NT2/D1 (cell line): Measurements from ENCODE around the gene HSPB9.

Experiments used
- SUZ12 ChIP-seq: IDR thresholded peaks from 2 replicates; pipeline ENCODE4 v1.6.1; 2011; ENCODE audit not compliant: insufficient read length, insufficient read depth; ENCODE audit errors: extremely low read depth
- YY1 ChIP-seq: IDR thresholded peaks from 2 replicates; pipeline ENCODE4 v1.6.1; 2011; ENCODE audit not compliant: insufficient read length, insufficient read depth
- ZNF274 ChIP-seq: IDR thresholded peaks from 2 replicates; pipeline ENCODE4 v1.6.1; 2011; ENCODE audit warnings: mild to moderate bottlenecking, low read depth, low read length

GRCh38 chr17:42101513-42102292 is 20.9 kb upstream of the HSPB9 start:
- no peak for TF ChIP-seq SUZ12
- no peak for TF ChIP-seq YY1
- no peak for TF ChIP-seq ZNF274
